HG02798 (cell line): Measurements from ENCODE around the gene DNAAF8.
"Not testable (repeated sequence)": the region's sequence is repeated elsewhere in the genome, so short reads cannot be mapped to it uniquely, and the experiment has no call there.

ENCODE experiments used
- ATAC-seq: cut with Tn5 transposase; IDR thresholded peaks from one replicate; pipeline ENCODE4 v1.9.1; 2021; ENCODE audit warnings: mild to moderate bottlenecking; ENCODE audit not compliant: unreplicated experiment, poor library complexity

The DNAAF8 gene

GRCh38 chr16:4714996-4715395 lies 19.3 kb upstream of the DNAAF8 start:
- no peak for ATAC-seq

DNA sequence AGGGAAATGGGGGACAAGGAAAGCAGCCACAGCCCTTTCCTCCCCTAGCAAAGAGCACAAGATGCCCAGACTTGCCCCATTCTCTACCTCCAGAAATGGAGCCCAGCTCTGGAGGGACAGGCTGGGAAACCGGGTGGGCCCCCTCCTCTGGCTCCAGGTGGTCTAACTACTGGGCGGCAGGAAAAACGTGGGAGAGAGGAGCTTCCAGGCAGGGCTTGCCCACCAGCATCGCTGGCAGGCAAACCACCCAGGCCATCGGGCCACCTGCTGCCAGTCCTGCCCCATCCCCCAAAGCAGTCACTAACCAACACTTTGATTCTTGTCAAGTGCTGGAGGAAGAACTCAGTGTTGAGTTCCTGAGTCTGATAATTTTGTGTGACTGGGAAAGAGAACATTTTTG lies 15.9 kb upstream of the DNAAF8 start:
- no peak for ATAC-seq

GRCh38 chr16:4723071-4723767 lies 11.1 kb upstream of the DNAAF8 start:
- no peak for ATAC-seq

DNA sequence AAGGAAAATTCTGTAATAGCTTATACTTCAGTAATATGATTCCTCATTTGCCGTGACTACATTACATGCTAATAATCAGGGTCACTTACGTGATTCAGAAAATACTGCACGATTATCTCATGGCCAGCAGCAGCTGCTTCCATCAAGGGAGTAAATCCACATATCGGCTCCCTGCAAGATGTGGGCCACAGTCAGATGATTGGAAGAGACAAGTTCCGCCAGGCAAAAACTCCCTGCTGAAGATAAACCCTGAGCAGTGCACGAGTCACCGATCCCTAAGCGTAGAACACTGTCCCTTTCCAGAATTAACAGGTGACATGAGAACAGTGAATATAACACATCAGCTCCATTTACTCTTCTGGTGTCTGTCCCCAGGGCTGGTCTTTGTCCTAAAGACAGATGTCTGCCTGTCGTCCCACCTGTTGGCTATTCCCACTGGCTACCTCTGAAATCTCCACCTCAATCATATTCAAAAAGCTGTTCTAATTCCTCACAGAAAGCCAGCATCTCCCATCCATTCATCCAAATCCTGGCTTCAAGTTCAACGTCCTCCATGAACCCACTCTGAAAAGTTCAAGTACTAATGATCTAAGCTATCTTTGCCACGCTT lies 9.6 kb upstream of the DNAAF8 start:
- no peak for ATAC-seq

GRCh38 chr16:4726616-4727015 lies 7.7 kb upstream of the DNAAF8 start:
- no peak for ATAC-seq

DNA sequence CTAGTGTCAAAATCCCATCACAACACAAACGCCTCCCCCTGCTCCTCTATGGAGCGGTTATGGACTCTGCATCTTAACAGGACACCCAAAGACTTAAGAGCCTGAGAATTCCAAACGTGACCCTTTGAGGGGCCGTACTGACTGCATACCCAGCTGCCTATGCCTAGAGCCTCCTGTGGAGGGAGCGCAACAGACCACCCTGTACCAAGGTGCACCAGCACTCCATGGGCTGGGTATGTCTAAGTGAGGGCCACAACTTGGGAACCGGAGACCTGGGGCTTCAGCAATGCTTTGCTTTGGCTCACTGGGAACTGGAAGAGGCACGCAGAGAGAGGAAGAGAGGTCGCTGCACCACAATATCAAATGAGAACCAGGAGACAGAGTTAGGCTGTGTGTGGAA lies 5.7 kb upstream of the DNAAF8 start:
- ATAC-seq, result no peak

DNA sequence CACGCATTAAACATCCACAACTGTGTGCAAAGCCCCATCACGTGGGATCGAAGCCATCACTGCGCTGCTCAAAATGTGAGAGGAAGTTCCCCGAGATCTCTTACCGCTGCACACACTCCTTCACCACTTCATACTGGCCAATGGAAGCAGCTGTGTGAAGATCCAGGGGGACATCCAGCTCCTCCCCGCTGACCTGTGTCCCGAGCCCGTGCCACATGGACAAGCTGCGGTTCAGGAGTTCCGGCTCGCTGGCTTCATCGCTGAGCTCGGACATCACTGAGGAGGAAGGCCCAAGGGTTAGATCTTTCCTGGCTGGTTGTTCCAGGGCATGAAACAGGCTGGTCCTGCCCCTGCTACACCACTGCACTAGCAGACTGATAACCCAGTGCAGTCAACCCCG lies 4.5 kb upstream of the DNAAF8 start:
- no peak for ATAC-seq

- no peak for ATAC-seq
Measured at GRCh38 chr16:4733211-4733742, 1.1 kb upstream of the DNAAF8 start.

GRCh38 chr16:4733747-4734062 lies 632 bp upstream of the DNAAF8 start:
- no peak for ATAC-seq

- ATAC-seq, result peak; percentile 67
Measured at GRCh38 chr16:4734730-4735535, 596 bp downstream of the DNAAF8 start.

- ATAC-seq, result no peak
Measured at GRCh38 chr16:4736546-4736945, 2.2 kb downstream of the DNAAF8 start.

DNA sequence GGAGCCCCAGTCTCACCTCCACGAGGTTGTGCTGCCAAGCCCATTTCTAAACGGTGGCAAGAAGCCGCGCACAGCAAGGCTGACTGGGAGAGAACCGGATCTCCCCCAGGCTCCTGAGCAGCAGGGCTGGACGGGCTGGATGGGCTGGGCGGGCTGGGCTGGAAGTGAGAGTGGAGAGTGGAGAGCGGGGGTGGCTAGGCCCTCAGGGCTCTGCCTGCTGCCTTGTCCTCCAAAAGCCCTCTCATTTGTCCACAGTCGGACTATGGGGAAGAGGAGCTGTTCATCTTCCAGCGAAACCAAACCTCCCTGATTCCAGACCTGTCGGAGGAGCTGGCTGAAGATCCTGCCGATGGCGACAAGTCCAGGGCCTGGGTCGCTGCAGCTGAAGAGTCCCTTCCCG lies 3.2 kb downstream of the DNAAF8 start:
- no peak for ATAC-seq

GRCh38 chr16:4738370-4738769 lies 4.0 kb downstream of the DNAAF8 start:
- not testable (repeated sequence) for ATAC-seq

- no peak for ATAC-seq
Measured at GRCh38 chr16:4743226-4743878, 9.0 kb downstream of the DNAAF8 start.

DNA sequence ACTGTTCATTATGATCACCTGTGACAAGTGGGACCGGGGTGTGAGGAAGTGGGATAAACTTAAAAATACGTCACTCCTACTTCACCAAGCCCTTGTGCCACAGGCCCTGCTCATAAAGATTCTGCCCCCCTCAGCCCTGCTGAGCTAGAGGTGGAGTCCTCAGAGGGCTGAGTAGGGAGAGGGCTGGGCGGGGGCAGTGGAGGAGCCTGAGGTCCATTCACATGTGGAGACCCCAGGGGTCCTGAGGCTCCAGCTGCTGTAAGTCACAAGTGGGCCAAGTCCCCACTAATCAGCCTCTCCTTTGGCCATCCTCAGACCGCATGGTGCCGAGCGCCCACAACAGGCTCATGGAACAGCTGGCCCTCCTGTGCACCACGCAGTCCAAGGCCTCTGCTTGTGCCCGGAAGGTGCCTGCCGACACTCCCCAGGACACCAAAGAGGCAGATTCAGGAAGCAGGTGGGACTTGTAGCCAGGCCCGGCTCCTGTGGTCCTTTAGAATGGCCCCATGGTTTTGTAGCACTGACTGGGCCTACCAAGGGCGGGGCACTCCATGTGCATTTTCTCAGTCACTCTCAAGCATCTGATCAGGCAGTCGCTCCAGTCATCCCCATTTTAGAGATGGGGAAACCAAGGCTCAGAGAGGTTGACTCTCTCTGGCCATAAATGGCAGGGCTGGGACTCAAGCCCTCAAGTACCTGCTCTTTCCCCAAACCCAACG lies 10.4 kb downstream of the DNAAF8 start:
- no peak for ATAC-seq

DNA sequence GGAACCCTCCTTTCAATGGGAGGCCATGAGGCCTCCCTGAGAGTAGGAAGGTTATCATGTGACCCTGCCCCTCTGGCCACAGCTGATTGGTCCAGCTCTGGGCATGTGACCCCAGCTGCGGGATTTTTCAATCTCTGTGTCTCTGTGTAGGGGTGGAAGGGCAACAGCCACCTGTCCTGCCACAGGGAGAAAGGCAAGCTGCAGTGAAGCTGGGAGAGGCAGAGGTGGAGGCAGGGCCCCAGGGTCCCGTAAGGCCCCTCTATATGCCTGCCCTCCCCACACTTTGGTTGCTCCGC lies 10.9 kb downstream of the DNAAF8 start:
- no peak for ATAC-seq

- ATAC-seq, result no peak
Measured at GRCh38 chr16:4746215-4746614, 11.9 kb downstream of the DNAAF8 start.

DNA sequence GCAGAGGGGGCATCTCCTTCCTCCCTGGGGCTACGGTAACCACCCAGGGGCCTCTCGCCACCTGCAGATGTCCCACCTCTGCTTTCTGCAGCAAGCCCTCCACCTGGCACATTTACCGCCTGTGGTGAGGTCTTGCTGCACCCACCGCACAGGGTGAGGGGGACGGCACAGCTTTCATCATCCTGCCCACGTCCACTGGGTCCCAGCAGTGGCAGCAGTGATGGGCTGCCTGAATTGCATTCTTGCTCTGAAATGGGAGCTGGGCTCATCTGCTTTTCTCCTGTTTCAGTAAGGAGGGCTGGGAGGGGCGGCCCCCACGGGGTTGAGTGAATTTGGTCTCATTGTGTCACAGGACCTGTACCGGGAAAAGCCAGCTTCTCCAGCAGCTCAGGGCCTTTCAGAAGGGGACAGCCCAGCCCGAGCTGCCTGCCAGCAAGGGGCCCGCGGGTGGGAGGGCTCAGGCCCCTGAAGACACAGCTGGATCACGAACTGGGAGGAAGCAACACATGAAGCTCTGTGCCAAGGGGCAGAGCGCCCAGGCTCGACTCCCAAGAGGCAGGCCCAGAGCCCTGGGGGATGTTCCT lies 12.7 kb downstream of the DNAAF8 start:
- no peak for ATAC-seq

DNA sequence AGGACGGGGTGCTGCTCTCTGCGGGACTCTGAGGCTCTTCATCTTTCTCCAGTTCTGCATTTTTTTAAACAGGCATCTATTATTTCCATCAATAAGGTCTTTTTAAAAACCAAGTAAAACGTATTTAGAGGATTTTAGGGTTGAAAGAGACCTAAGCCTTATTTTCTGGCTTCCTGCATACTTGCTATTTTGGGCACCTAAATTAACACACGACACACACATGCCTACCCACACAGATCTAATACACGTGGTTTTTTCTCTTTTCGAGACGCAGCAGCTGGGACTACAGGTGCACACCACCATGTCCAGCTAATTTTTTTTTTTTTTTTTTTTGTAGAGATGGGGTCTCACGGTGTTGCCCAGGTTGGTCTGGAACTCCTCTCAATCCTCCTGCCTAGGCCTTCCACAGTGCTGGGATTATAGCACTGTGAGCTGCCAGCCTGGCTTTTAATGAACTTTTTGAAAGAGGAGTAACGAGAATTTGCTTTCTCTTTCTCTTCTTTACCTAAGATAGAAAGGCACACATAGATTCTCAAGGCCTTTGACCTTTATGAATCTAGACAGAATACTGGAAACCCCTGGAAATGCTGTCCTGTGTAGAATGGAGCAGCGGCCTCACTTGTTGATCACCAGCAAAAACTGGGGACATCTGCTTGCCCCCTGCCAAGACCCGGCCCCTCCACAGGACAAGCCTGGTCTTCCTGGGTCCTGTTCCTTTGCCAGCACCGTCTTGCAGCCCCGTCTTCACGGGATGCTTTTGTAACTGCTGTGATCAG lies 13.8 kb downstream of the DNAAF8 start:
- no peak for ATAC-seq
